Heart right ventricle (tissue), 16 donors: ENCODE data around the gene ETF1. TPM values are rescaled to one million over a fixed set of nuclear protein-coding genes. Genes with fewer than 3 reads are reported as not detected.

Experiments used
- ATAC-seq, 8 donors: fragments of 200-7000 bp; cut with Tn5 transposase; one replicate each; pipeline ENCODE4 v1.9.1; 2020; ENCODE audit warnings: mild to moderate bottlenecking in 8 of 8, moderate library complexity in 8 of 8, moderate number of reproducible peaks in 1 of 8
- DNase-seq, 2 donors: peaks; one replicate each; pipeline ENCODE4 v3.0.0-alpha.2; 2020
- H3K27ac ChIP-seq, 10 donors: fragments of 200-600 bp; sonication (generic) in 2 of 10; one replicate each; pipeline versions ENCODE4 v1.5.0 to v1.8.0; 2020 to 2022; ENCODE audit warnings: mild to moderate bottlenecking in 3 of 10
- H3K27me3 ChIP-seq, 7 donors: fragments of 200-600 bp; one replicate each; pipeline ENCODE4 v1.8.0; 2021 to 2022; ENCODE audit warnings: mild to moderate bottlenecking in 2 of 7
- H3K36me3 ChIP-seq, 9 donors: fragments of 200-600 bp; sonication (generic) in 1 of 9; one replicate each; pipeline versions ENCODE4 v1.5.0 to v1.8.0; 2020 to 2022; ENCODE audit warnings: mild to moderate bottlenecking in 2 of 9
- H3K4me1 ChIP-seq, 9 donors: fragments of 200-600 bp; sonication (generic) in 1 of 9; one replicate each; pipeline versions ENCODE4 v1.5.0 to v1.8.0; 2020 to 2022; ENCODE audit warnings: mild to moderate bottlenecking in 4 of 9
- H3K4me3 ChIP-seq, 10 donors: fragments of 200-600 bp; sonication (generic) in 2 of 10; one replicate each; pipeline versions ENCODE4 v1.5.0 to v1.8.0; 2020 to 2022; ENCODE audit warnings: mild to moderate bottlenecking in 7 of 10, moderate library complexity in 2 of 10
- H3K9me3 ChIP-seq, 11 donors: fragments of 200-600 bp in 10 of 11; sonication (generic) in 2 of 11; one replicate each; pipeline versions ENCODE4 v1.5.0 to v1.8.0; 2013 to 2022; ENCODE audit warnings: mild to moderate bottlenecking in 2 of 11, control low read depth in 1 of 11, moderate library complexity in 1 of 11
- CTCF ChIP-seq, 9 donors: fragments of 200-600 bp; sonication (generic) in 2 of 9; IDR thresholded peaks; one replicate each; pipeline versions ENCODE4 v1.5.0 to v1.8.0; 2021 to 2022; ENCODE audit warnings: antibody characterized with exemption in 9 of 9, mild to moderate bottlenecking in 5 of 9, moderate library complexity in 1 of 9
- WGBS, 2 donors: extraction: QIAGEN DNeasy Blood & Tissue Kit; methylation state at CpG; one replicate each; pipeline ENCODE4 v1.1.7; 2013; ENCODE audit warnings: inconsistent platforms in 1 of 2; 5-methylcytosine and 5-hydroxymethylcytosine counted together
- intact Hi-C, 10 donors: fragments of 100-400 bp; cut with DNase I; formaldehyde crosslinking; loops; one replicate each; pipeline versions ENCODE4 v1.11.1 to v1.14.2; 2022
- polyA plus RNA-seq, 2 donors: library from polyadenylated mRNA; stranded (reverse); fragments of 200-250 nt; gene quantifications; one replicate each; pipeline ENCODE4 v1.2.3, GENCODE V29; 2013
- total RNA-seq, 10 donors: library from RNA; stranded (reverse); fragmentation: NEBNext Ultra II Directional in 3 of 10; extraction: Animal tissue kit (Norgen Biotek cat#: 25700) in 3 of 10; gene quantifications; one replicate each; pipeline versions ENCODE4 v1.2.1 to v1.2.4, GENCODE V29; 2021 to 2023
- donor health status: Arrhythmogenic right ventricular cardiomyopathy.
- donor health status: ischemic (EF 13 %, LVEDD 7.1; RV severe dilation, severe dysfunction).
- donor health status: healthy with polysubstance abuse.
- donor health status: DM: no; HTN: yes; CAD: no.
- donor health status: DM: no; HTN: no; CAD: no.
- donor health status: ischemic (EF 25% LVEDD 6.9; RV normal size, moderate dysfunction).
- donor health status: ischemic (EF 25% LVEDD 5.7; RV mildly dilated, moderate dysfunction).
- donor health status: healthy.
- donor health status: DM: yes; HTN: yes; CAD: no.
- donor health status: Ischemic cardiomyopathy.
- donor health status: ischemic (EF 35%, LVEDD 5.7; RV mildly dilated, moderate dysfunction).
- donor health status: nonischemic (EF 11% LVEDD 7.7; RV severe dilation, severe dysfunction).
- donor health status: DM: yes; HTN: yes; CAD: no.
- donor health status: PGD.
- donor health status: ischemic (EF 29% LVEDD 5.4; RV normal size, mild dysfunction).
- donor health status: nonischemic (EF 23%, LVEDD 6.1; RV moderate dilation, normal function).

The ETF1 gene
- total and polyA plus RNA-seq, 12 donors: 17.9 to 113 (median 82.8) TPM

DNA sequence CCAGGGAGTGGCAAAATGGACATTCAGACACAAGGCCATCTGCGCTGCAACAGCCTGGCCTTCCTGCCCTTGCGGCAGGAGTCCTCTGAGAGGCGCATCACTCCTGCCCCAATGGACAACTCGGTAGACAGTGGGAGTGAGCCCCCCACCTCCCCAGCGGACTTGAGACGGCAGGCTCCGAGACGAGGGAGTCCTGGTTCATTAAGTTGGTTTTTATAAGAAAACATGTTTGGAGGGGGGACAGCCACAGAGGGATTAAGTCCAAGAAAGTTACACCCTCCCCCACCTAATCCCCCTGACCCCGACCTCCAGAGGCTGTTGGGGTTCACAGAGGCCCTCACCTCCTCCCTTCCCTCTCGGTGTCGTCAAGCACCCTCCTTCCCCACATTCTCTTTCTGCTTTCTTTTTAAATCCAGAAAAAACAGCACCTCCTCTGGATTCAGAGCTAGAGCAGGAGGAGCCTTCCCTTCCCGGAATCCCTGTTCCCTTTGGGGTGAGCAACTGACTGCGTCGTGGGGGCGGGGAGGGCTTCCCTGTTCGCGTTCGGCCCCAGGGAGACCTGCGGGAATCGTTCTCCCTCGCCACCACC, 79.5 kb downstream of the ETF1 start:
- Histone ChIP-seq H3K4me1 (peaks cover 6 to 74% (median 72%) of the 10 kb centered on the region in 9 donors), H3K9me3 (no peaks in the 10 kb centered on the region), H3K4me3 (peak overlapping the region; percentile 49 to 98 (median 76)), H3K36me3 (peaks cover 0 to 24% (median 19%) of the 10 kb centered on the region in 9 donors), H3K27ac (peak overlapping the region; percentile 93 to 99 (median 96)), H3K27me3 (no peaks in the 10 kb centered on the region)
- TF ChIP-seq CTCF (IDR thresholded peaks at IDR 0.05): no peak
- ATAC-seq (peak in 4 of 8 donors; percentile 9 to 34 (median 29)), DNase-seq (no peak)
- intact Hi-C loops: loop anchor here in 4 of 10 donors (1.0 to 10.0 kb wide), 3 partner anchors 41 to 81 kb away; partner anchors contain the start of gene ETF1 (in 4 of the 4)
- 17 to 19% methylated on average over 21 of the region's 21 CpGs for WGBS, 2 donors

DNA sequence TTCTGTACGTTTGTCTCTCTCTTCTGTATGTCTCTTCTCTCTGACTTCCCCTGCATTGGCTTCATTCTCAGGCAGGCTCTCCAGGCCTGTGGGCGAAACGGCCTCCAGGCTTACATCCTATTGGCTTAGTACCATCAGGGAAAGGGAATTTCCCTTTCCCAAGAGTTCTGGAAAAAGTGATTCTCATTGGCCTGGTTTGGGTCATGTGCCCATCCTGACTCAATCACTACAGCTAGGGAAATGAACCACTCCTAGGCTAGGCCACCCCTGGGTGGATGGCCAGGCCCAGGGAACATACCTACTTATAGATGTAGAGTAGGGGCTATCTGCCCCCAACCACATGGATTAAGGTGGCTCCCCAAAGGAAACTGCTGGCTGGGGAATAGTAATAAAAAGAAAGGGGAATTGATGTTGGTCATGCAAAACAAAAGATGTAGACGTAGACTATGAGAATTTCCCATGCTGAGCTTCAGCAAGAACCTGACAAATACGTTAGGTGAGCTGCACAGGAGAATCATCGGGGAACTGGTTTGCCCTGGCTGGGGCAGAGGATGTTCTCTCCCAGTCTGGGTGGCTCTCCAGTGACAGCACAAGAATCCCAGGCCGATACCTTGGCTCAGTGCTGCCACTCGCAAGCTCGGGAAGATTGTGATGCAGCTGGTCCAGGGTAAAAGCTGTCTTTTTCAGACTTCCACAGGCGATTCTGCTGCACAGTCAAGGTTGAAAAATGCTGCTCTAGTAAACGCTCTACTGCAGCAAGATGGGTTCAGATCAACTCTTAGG, 81.5 kb downstream of the ETF1 start:
- Histone ChIP-seq H3K9me3 (no peaks in the 10 kb centered on the region), H3K27me3 (no peaks in the 10 kb centered on the region), H3K4me1 (peaks cover 13 to 78% (median 69%) of the 10 kb centered on the region in 9 donors), H3K4me3 (no peak overlapping the region), H3K36me3 (peaks cover 0 to 5% (median 0%) of the 10 kb centered on the region in 9 donors), H3K27ac (peak overlapping the region in 5 of 10 donors; percentile 34 to 74 (median 40))
- WGBS, 2 donors: 72 to 81% methylated on average over 11 of the region's 11 CpGs
- ATAC-seq (no peak), DNase-seq (peak in 1 of 2 donors; percentile 50)
- intact Hi-C loops: loop anchor here in 1 of 10 donors (10.0 kb wide), 1 partner anchor 83 kb away; the partner anchor contains the start of gene ETF1
- no peak for TF ChIP-seq CTCF (IDR thresholded peaks at IDR 0.05)

GRCh38 chr5:138460032-138460693, 82.9 kb downstream of the ETF1 start:
- WGBS, 2 donors: 65 to 66% methylated on average over 4 of the region's 4 CpGs
- H3K36me3 ChIP-seq: no peaks in the 10 kb centered on the region
- H3K9me3 ChIP-seq: no peaks in the 10 kb centered on the region
- H3K27me3 ChIP-seq: no peaks in the 10 kb centered on the region
- H3K4me3 ChIP-seq: no peak overlapping the region
- intact Hi-C loops: loop anchor here in 1 of 10 donors (10.0 kb wide), 1 partner anchor 85 kb away; the partner anchor contains the start of gene ETF1
- ATAC-seq (no peak), DNase-seq (no peak)
- H3K4me1 ChIP-seq: peaks cover 13 to 69% (median 59%) of the 10 kb centered on the region in 9 donors
- TF ChIP-seq CTCF (IDR thresholded peaks at IDR 0.05): no peak
- peak overlapping the region in 5 of 10 donors; percentile 14 to 74 (median 65) for H3K27ac ChIP-seq
